Fibroblast of pulmonary artery (primary cell): ENCODE measurements around the gene MRPS14.
A peak's percentile ranks its signal among the peaks of the same experiment; 100 is the strongest.

Experiments
- DNase-seq: peaks from one replicate; pipeline ENCODE4 v3.0.0-alpha.2; 2010; ENCODE audit warnings: low read depth
- H3K4me3 ChIP-seq: replicated peaks from 2 replicates; pipeline ENCODE4 v1.5.1; 2011; ENCODE audit warnings: low read depth, mild to moderate bottlenecking, control low read depth, low read length, moderate library complexity
- TF ChIP-seq, protein P1 (sequence below): IDR thresholded peaks from 2 replicates; pipeline ENCODE4 v1.5.1; 2011; ENCODE audit warnings: mild to moderate bottlenecking, control low read depth, low read length, inconsistent platforms; ENCODE audit errors: missing control alignments

The MRPS14 gene

DNA sequence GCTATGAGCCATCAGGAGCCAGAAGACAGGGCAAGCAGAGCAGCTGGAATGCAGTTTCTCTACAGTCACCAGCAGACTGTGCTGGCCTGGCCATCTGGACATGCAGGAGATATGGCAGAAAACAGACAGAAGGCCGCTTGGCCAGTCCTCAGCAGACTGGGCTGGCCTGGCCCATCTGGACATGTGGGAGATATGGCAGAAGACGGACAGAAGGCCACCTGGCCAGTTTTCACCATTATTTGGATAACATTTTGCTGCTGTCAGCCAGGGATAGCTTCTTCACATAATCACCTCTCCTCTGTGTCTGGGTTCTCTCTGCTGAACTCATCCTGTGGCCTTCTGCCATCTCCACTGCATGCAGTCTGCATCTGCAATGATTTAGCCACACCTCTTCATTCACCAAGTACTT lies 48.5 kb downstream of the MRPS14 start:
- DNase-seq = no peak
- no peak overlapping the region for H3K4me3 ChIP-seq
- TF ChIP-seq, protein P1, sequence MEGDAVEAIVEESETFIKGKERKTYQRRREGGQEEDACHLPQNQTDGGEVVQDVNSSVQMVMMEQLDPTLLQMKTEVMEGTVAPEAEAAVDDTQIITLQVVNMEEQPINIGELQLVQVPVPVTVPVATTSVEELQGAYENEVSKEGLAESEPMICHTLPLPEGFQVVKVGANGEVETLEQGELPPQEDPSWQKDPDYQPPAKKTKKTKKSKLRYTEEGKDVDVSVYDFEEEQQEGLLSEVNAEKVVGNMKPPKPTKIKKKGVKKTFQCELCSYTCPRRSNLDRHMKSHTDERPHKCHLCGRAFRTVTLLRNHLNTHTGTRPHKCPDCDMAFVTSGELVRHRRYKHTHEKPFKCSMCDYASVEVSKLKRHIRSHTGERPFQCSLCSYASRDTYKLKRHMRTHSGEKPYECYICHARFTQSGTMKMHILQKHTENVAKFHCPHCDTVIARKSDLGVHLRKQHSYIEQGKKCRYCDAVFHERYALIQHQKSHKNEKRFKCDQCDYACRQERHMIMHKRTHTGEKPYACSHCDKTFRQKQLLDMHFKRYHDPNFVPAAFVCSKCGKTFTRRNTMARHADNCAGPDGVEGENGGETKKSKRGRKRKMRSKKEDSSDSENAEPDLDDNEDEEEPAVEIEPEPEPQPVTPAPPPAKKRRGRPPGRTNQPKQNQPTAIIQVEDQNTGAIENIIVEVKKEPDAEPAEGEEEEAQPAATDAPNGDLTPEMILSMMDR = no peak

DNA sequence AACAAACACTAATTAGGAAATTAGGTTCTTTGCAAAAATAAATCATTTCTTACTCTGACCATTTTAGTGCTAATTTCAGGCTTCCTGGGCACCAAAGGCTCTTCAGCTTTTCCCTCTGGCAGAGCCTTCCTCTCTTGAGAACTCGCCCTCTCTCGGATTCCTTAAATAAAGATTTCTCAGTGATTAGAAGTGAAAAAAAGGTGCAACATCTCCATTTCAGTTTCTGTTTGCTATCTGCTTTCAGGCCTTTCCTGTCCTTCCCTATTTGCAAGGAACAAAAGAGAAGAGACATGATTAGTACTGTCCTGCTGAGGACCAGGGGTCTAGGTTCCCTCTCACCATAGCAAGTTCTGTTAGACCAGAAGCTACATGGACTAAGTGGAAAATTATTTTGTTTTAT lies 51.3 kb downstream of the MRPS14 start:
- no peak for DNase-seq
- TF ChIP-seq, protein P1 = no peak
- H3K4me3 ChIP-seq = no peak overlapping the region

DNA sequence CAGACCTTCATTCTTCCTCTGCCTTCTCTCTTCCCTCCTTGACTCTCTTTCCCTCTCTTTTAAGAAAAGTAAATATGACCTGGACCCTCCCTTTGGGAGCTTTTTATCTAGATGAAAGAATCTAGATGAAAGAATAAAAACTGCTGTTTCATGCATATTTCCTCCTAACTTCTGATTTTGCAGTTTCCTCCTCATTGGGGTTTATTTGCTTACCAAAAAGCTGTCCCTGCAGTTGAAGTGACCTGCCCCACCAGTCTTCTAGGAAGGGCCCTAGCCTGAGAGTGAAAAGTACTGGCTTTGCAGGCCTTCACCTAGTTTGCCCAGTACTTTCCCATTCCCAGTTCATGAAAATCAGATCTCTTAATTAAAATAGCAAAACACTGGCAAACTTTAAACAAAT lies 51.8 kb downstream of the MRPS14 start:
- TF ChIP-seq, protein P1 = no peak
- H3K4me3 ChIP-seq = no peak overlapping the region
- DNase-seq = no peak

DNA sequence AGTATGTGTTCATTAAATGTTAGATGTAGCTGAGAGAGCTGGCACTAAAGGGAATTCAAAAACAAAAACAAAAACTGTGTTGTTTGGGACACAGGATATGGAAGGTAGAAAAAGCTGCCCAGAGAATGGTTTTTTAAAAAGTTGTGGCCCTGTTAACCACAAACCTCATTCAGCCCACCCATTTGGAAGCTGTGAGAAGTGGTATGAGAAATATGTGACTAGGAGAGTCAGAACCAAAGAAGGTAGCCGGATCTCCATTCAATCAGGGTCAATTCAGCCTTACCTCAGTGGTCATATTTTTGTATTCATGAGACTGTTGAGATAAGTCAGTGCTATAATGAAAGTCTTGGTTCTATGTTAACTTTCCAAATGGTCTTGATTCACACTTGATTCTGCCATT lies 53.2 kb downstream of the MRPS14 start:
- no peak overlapping the region for H3K4me3 ChIP-seq
- TF ChIP-seq, protein P1 = no peak
- DNase-seq = no peak

DNA sequence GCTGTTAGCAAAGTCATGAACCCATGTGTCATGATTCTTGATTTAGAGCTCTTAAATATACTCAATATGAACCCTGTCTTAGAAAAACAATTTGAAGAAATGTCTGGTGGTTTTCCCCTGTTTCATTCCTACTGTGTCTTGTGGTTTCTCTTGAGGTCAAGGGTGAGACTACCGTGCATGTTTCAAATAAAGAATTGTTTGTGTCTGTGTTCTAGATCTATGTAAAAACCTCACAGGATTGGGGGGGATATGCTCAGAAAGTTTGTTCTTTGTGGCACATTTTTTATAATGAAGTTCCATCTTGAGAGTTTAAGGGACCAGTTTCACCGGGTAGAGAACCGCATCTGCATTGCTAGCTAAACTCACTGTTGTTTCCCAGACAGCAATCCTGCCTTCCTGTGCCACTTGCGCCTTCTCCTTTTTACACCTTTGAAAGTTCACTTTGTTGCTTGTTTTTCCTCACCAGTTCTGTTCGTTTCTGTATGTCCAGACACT lies 54.4 kb downstream of the MRPS14 start:
- TF ChIP-seq, protein P1 = no peak
- DNase-seq = peak; percentile 78
- H3K4me3 ChIP-seq = no peak overlapping the region

DNA sequence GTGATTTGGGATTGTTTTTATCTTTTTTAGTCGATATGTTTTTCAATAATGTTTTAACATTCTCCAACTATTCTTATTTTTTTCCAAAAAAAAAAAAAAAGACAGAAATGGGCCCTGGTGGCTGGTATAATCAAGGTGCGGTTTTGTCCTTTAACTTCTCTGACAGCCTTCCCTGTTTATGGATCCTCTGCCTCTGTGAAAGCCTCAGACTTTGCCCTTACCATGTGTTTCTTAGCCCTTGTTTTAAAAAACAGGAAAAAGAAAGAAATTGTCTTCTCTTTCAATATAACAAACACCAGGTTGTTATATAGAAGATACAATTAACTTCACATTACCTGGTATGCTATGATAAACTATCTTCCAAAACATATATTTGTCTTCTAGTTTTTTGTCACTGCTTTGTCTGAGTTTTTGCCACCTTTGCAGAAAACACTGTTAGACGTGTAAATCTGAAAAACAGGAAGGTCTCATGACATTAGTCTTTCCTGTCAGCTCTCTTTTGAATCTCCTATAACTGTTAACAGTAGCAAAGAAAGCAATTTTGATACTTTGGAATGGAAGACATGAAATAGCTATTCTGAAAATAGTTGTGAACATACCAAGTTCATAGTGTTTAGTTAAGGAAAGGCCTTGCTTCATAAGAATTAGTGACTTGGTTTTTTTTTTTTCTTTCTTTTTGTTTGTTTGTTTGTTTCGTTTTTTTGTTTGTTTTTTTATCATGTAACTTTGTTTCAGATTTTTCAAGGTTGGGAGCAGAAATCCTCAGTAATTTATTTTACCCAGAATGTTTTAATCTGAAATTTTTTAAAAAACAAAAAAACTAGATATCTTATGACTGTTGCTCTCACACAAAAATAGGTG lies 55.1 kb downstream of the MRPS14 start:
- no peak for DNase-seq
- no peak overlapping the region for H3K4me3 ChIP-seq
- TF ChIP-seq, protein P1 = no peak
